Measurements from ENCODE around the gene AQP1. TPM values are rescaled to one million over a fixed set of nuclear protein-coding genes. Genes with fewer than 3 reads are reported as not detected.

AQP1 gene
- total RNA-seq, 1 experiment from 2014 or later: 0.15 TPM

DNA sequence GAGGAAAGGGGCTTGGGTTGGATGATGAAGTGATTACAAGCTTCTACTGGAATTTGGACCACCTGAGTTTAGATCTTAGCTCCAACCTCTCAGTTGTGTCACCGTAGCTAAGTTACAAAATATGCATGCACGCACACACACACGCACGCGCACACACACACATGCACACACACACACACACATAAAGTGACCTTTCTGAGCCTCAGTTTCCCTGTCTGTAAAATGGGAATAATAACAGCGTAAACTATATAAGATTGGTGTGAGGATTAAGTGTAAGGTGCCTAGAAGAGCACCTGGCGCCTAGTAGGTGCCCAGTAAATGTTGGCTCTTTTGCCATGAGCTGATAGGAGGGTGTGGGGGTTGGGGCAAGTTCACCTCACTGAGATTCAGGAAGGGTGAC, 12.6 kb upstream of the AQP1 start:
- H2BK5ac ChIP-seq (ENCODE audit: insufficient read length, low read length): no peak overlapping the region
- H2BK12ac ChIP-seq (ENCODE audit: insufficient read length, low read depth, low read length): no peak overlapping the region
- H2AK5ac ChIP-seq (ENCODE audit: insufficient read length, low read length): no peak overlapping the region
- Mint-ChIP-seq H3K9me3 (no peaks in the 10 kb centered on the region; a peak in 1 of 5 replicates), H3K4me1 (peaks cover 4 to 17% of the 10 kb centered on the region in 2 experiments; a peak in 3 of 4 replicates), H3K27ac (no peak overlapping the region), H3K4me3 (no peak overlapping the region), H3K36me3 (ENCODE audit: insufficient read depth in 1 of 3, low read depth in 3 of 3) (no peaks in the 10 kb centered on the region; a peak in 1 of 7 replicates), H3K27me3 (ENCODE audit: low read depth) (peaks cover 7% of the 10 kb centered on the region; the same call in 1 of the 2 replicates)
- H3K79me1 ChIP-seq (ENCODE audit: insufficient read depth, low read depth, low read length, poor library complexity, severe bottlenecking): no peaks in the 10 kb centered on the region
- no peaks in the 10 kb centered on the region for H3K79me2 ChIP-seq (ENCODE audit: insufficient read depth, low read length)
- H3K4me2 ChIP-seq (ENCODE audit: insufficient read depth, insufficient read length, low read length): no peak overlapping the region
- H4K5ac ChIP-seq (ENCODE audit: insufficient read length, low read depth, low read length): no peak overlapping the region
- H4K91ac ChIP-seq (ENCODE audit: insufficient read length, low read depth, low read length): no peak overlapping the region
- H2BK15ac ChIP-seq (ENCODE audit: low read depth, low read length): no peak overlapping the region
- no peak overlapping the region for H3K4ac ChIP-seq (ENCODE audit: low read depth, low read length)
- no peaks in the 10 kb centered on the region for H4K20me1 ChIP-seq (ENCODE audit: control insufficient read depth, insufficient read depth, insufficient read length)
- no peaks in the 10 kb centered on the region for H3K27me3 ChIP-seq (ENCODE audit: insufficient read depth, low read length)
- H3K9ac ChIP-seq (ENCODE audit: extremely low read depth, insufficient read length, low read length): no peak overlapping the region
- no peak overlapping the region for H3K18ac ChIP-seq (ENCODE audit: insufficient read length, low read depth, low read length)
- H2BK120ac ChIP-seq (ENCODE audit: low read depth, low read length, poor library complexity, severe bottlenecking): no peak overlapping the region
- no peak overlapping the region for H2AFZ ChIP-seq (ENCODE audit: low read length)
- no peaks in the 10 kb centered on the region for H3K9me3 ChIP-seq (ENCODE audit: control insufficient read depth, low read depth, low read length)
- H3K23me2 ChIP-seq (ENCODE audit: insufficient read length, low read depth, low read length, poor library complexity, severe bottlenecking): no peaks in the 10 kb centered on the region
- no peak overlapping the region for H3K27ac ChIP-seq (ENCODE audit: insufficient read length, low read depth, low read length)
- WGBS (ENCODE audit: extremely low coverage, insufficient read length, low lambda C conversion rate): no CpG with 5 or more reads among the region's 7 CpGs
- no peaks in the 10 kb centered on the region for H3K4me1 ChIP-seq (ENCODE audit: insufficient read depth, low read length)
- no peak overlapping the region for H3K56ac ChIP-seq (ENCODE audit: insufficient read length, low read depth, low read length)
- no peak for TF ChIP-seq CTCF (conservative IDR thresholded peaks at IDR 0.05)
- no peak overlapping the region for H4K8ac ChIP-seq (replicated peaks; ENCODE audit: insufficient read length, low read depth, low read length)
- DNase-seq: no peak
- no peak overlapping the region for H3K23ac ChIP-seq (ENCODE audit: insufficient read length, low read depth, low read length)
- H3K14ac ChIP-seq (ENCODE audit: insufficient read depth, low read length): no peak overlapping the region; the same call in 1 of the 2 replicates
- H3T11ph ChIP-seq (ENCODE audit: low read length): no peak overlapping the region
- no peak overlapping the region for H2BK20ac ChIP-seq (ENCODE audit: low read depth, low read length, poor library complexity, severe bottlenecking)

Data from H9 (cell line).